Epithelial cell of esophagus (primary cell): ENCODE results near the gene SMIM36.
A peak's percentile ranks its signal among the peaks of the same experiment; 100 is the strongest.

Experiments used
- DNase-seq: peaks from one replicate; pipeline ENCODE4 v3.0.0; 2010; ENCODE audit warnings: low read depth
- H3K4me3 ChIP-seq: 2 replicates; pipeline ENCODE4 v1.5.1; 2011; ENCODE audit warnings: mild to moderate bottlenecking, low read length, control low read depth
- CTCF ChIP-seq: IDR thresholded peaks from 2 replicates; pipeline ENCODE4 v1.5.1; 2011; ENCODE audit warnings: low read depth, mild to moderate bottlenecking, low read length, control low read depth, inconsistent platforms; ENCODE audit not compliant: insufficient read depth; ENCODE audit errors: missing control alignments

Gene SMIM36

DNA sequence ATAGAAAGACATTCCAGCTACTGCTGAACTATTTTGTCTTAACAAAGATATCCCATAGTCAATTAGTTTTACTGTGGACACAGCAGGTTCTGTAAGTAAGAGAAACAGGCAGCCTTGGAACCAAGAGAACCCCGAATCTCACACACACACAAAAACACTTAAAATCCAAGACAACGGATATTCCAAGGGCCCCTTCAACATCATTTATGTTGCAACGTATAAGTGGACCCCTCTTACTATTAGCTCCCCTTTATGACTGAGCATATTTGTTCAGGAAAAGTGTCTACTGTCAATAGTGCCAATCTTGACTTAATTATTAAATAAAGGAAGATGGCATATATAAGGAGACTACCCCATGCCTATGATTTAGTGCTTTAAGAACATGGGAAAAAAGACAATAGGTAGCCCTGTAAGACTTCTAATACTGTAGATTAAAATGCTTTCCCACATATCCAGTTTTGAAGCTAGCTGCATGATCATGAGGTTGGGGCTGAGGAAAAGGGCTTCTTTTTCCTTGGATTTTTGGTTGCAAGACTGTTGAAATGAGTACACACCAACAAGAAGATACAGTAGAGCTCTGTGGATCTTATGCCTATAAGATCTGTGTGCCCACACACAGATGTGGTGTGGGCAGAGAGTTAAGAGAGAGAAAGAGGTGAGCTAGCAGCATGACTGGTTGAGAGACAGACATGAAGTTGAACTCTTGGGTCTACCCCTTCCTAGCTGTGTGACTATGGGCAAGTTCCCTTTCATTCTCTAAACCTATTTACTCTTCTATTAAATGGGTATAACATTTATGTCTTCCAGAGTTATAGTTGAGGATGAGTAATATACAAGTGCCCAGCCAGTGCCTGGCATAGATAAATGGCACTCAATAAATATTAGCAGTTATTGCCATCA, 92.6 kb downstream of the SMIM36 start:
- no peak for DNase-seq
- TF ChIP-seq CTCF = no peak
- H3K4me3 ChIP-seq = no peak overlapping the region

- TF ChIP-seq CTCF = no peak
- H3K4me3 ChIP-seq = no peak overlapping the region
- no peak for DNase-seq
Measured at GRCh38 chr17:55417411-55418268, 93.6 kb downstream of the SMIM36 start.

DNA sequence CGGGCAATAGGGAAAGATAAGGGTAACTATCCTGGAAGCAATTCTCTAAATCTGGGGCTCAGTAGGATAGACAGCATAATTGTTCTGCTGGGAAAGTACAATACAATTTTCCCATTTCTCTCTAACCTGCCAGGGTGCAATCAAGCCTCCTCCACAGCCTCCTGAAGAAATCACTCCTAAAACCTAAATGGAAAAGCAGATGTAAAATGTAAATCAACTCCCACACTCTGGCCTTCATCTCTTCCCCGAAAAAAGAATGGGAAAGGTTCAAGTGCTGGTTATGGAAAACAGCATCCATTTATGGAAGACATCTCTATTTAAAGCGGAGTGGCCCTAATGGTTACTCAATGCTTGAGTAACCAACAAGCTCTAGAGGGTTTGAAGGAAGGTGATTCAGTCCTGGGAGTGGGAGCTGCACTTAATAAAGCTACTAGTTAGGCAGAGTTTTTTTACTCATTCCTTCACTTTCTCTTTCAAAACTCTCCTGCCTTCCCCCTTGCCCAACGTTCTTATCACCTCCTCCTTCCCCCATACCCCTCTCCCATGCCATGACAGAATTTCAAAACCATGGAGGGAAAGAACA, 94.7 kb downstream of the SMIM36 start:
- DNase-seq = peak; percentile 54
- H3K4me3 ChIP-seq = no peak overlapping the region
- no peak for TF ChIP-seq CTCF

DNA sequence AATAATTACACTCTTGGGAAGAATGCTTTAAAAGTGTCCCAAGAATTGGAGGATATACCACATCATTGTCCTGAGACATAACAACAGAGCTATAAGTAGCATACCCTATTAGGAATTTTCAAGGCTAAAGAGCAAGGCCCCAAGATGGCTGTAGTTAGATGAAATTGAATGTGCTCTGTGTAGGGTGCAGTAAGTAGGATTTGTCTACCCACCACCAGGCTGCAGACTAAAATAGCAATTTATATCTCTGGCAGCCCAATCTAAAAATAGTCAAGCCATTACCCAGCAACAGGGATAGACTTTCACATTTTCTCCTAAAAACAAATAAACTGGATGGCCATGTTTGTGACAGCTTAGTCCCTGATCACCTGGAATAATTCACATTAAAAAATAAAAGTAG, 95.3 kb downstream of the SMIM36 start:
- H3K4me3 ChIP-seq = no peak overlapping the region
- no peak for TF ChIP-seq CTCF
- no peak for DNase-seq

DNA sequence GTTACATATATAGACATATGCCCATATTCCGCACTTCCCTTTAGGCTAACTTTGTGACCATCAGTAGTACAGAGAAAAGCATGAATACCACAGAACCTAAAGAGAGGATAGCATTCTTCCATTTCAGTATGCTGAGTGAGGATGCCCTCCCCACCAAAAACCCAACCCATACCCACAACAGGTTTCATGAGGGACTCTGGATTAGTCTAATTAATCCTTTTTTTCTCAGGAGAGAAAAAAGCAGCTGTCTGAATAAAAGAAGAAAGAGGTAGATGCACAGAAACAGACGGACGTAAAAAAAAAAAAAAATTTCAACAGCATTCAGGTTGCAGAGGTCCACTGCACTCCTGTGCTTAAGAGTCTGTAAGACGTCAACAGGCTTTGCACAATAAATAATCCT, 96.3 kb downstream of the SMIM36 start:
- no peak for DNase-seq
- no peak for TF ChIP-seq CTCF
- H3K4me3 ChIP-seq = no peak overlapping the region

GRCh38 chr17:55413825-55414489, 97.3 kb downstream of the SMIM36 start:
- H3K4me3 ChIP-seq = no peak overlapping the region
- TF ChIP-seq CTCF = no peak
- DNase-seq = no peak
